ENCODE measurements around the gene KRT85.

GRCh38 chr12:52372216-52373154 lies 5.2 kb upstream of the KRT85 start:
- TF ChIP-seq POLR2A (IDR thresholded peaks at IDR 0.05; ENCODE audit: low read depth, low read length): no peak
- no peak for TF ChIP-seq POLR2AphosphoS5 (IDR thresholded peaks at IDR 0.05; ENCODE audit: low read depth, low read length)
